WERI-Rb-1 (cell line): Measurements from ENCODE around the gene C11orf86.

Experiments
- DNase-seq: peaks from one replicate; pipeline ENCODE4 v3.0.0-alpha.2; 2020
- H3K27ac ChIP-seq: fragments of 250-450 bp; sonication (Bioruptor Pico); 2 replicates; pipeline ENCODE4 v1.5.1; 2020; ENCODE audit warnings: mild to moderate bottlenecking, moderate library complexity
- H3K27me3 ChIP-seq: fragments of 250-450 bp; sonication (Bioruptor Pico); 2 replicates; pipeline ENCODE4 v1.5.1; 2021; ENCODE audit warnings: mild to moderate bottlenecking, low read depth, moderate library complexity; ENCODE audit not compliant: insufficient read depth, severe bottlenecking
- H3K36me3 ChIP-seq: fragments of 250-450 bp; sonication (Bioruptor Pico); 2 replicates; pipeline ENCODE4 v1.5.1; 2020; ENCODE audit warnings: mild to moderate bottlenecking, moderate library complexity
- H3K4me3 ChIP-seq: 2 replicates; pipeline ENCODE4 v1.5.1; 2011; ENCODE audit warnings: low read depth, mild to moderate bottlenecking, control low read depth, low read length
- H3K9me3 ChIP-seq: fragments of 250-450 bp; sonication (Bioruptor Pico); 2 replicates; pipeline ENCODE4 v1.5.1; 2021; ENCODE audit warnings: mild to moderate bottlenecking, moderate library complexity; ENCODE audit not compliant: severe bottlenecking
- TF ChIP-seq, protein P1 (sequence below): IDR thresholded peaks from 2 replicates; pipeline ENCODE4 v1.5.1; 2011; ENCODE audit warnings: low read depth, mild to moderate bottlenecking, control low read depth, inconsistent platforms, low read length

The C11orf86 gene

DNA sequence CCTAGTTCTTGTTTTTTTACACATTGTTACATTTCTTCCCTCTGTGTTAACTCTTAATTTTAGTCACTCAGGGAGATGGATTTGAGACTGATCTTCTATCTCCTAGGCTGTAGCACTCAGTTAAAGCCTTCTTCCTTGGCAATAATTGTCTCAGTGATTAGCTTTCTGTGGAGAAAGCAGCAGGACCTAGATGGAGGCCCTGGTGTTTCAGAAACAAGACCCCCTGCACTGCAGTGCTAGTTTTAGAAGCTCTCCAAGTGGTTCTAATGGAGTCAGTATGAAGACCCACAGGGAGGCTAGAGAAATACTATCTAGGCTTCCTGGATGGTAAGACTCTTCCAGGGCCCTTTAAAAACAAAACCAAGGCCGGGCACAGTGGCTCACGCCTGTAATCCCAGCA, 12.9 kb upstream of the C11orf86 start:
- H3K27me3 ChIP-seq, result no peaks in the 10 kb centered on the region
- no peak overlapping the region for H3K4me3 ChIP-seq
- H3K9me3 ChIP-seq, result no peaks in the 10 kb centered on the region
- no peak overlapping the region for H3K27ac ChIP-seq
- no peaks in the 10 kb centered on the region for H3K36me3 ChIP-seq
- no peak for DNase-seq
- TF ChIP-seq, protein P1, sequence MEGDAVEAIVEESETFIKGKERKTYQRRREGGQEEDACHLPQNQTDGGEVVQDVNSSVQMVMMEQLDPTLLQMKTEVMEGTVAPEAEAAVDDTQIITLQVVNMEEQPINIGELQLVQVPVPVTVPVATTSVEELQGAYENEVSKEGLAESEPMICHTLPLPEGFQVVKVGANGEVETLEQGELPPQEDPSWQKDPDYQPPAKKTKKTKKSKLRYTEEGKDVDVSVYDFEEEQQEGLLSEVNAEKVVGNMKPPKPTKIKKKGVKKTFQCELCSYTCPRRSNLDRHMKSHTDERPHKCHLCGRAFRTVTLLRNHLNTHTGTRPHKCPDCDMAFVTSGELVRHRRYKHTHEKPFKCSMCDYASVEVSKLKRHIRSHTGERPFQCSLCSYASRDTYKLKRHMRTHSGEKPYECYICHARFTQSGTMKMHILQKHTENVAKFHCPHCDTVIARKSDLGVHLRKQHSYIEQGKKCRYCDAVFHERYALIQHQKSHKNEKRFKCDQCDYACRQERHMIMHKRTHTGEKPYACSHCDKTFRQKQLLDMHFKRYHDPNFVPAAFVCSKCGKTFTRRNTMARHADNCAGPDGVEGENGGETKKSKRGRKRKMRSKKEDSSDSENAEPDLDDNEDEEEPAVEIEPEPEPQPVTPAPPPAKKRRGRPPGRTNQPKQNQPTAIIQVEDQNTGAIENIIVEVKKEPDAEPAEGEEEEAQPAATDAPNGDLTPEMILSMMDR, result no peak

DNA sequence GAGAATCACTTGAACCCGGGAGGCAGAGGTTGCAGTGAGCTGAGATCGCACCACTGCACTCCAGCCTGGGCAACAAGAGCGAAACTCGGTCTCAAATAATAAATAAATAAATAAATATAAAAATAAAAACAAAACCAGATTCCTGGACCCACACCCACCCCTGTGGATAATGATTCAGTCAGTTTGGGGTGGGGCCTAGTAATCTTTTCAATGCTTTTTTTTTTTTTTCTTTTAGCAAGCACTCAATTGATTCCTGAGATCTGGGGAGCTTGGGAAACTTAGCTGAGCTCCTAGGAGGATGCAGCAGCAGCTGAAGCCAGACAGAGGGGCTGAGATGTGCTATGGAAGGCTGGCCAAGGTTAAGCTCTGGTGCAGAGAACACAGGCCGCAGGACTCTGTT, 12.3 kb upstream of the C11orf86 start:
- Histone ChIP-seq H3K27me3 (no peaks in the 10 kb centered on the region), H3K27ac (no peak overlapping the region), H3K36me3 (no peaks in the 10 kb centered on the region), H3K4me3 (no peak overlapping the region), H3K9me3 (no peaks in the 10 kb centered on the region)
- DNase-seq, result no peak
- TF ChIP-seq, protein P1, result no peak

DNA sequence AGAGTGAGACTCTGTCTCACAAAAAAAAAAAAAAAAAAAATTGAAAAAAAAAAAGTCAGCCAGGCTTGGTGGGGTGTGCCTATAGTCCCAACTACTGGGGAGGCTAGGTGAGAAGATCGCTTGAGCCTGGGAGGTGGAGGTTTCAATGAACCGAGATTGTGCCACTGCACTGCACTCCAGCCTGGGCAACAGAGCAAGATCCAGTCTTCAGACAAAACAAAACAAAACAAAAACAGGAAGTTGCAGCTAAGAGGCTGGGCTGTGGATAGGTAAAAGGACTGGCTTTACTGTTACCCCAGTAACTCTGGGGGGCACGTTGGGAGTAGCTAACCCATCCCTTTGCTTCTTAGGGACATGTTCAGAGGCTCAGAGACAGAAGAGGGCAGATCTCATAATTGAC, 10.6 kb upstream of the C11orf86 start:
- DNase-seq, result no peak
- H3K9me3 ChIP-seq, result no peaks in the 10 kb centered on the region
- H3K27ac ChIP-seq, result no peak overlapping the region
- H3K4me3 ChIP-seq, result no peak overlapping the region
- TF ChIP-seq, protein P1, result no peak
- H3K27me3 ChIP-seq, result no peaks in the 10 kb centered on the region
- no peaks in the 10 kb centered on the region for H3K36me3 ChIP-seq

DNA sequence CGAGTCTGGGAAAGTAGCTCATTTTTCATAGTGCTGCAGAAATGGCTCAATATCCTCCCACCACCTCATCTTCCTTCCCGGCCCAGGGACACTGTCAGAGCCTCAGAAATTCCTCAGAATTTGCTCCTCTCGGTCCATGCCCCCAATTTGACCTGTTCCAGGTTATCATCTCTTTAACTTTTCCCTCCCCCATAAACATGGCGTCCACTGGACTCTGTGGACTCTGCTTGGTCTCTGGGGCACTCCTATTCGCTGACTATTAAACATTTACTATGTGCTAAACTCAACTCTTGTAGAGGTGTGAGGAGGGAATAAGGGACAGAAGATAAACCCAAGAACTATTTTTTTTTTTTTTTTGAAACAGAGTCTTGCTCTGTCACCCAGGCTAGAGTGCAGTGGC, 8.8 kb upstream of the C11orf86 start:
- no peak for DNase-seq
- TF ChIP-seq, protein P1, result no peak
- Histone ChIP-seq H3K36me3 (no peaks in the 10 kb centered on the region), H3K27me3 (no peaks in the 10 kb centered on the region), H3K4me3 (no peak overlapping the region), H3K27ac (no peak overlapping the region), H3K9me3 (no peaks in the 10 kb centered on the region)

DNA sequence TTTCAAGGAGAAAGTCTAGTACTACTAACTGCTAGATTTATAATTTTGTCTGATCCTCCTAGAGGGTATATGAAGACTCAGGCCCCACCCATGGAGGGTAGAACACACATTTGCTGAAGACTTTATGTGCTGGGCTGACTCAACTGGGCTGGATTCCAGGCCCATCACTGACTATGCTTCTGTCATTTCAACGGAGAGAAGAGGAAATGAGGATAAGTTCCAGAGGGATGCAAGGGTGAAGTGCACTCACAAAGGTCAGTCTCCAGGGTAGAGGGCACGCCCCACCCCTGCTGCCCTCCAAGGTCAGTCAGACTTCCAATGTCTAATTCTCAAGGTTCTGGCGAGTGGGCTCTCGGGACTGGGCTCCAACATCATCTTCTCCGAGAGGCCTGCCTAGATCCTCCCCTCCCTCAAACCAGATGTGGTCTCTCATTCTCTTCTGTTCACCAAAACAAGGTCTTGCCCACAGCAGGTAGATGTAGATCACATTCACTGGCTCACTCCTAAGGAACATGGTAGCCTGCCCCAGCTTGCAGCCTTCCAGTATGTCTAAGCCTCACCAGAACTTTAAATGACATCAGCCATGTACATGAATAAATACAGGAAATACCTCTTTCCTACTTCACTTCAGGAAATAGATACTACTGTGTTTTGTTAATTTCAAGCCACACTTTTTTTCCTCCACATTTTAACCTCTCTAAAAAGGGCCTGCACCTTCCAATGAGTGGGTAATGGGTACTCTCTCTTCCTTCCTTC, 7.3 kb upstream of the C11orf86 start:
- DNase-seq, result no peak
- no peak overlapping the region for H3K27ac ChIP-seq

More for the DNA sequence above, 7.3 kb upstream of the C11orf86 start:
- TF ChIP-seq, protein P1, result no peak
- Histone ChIP-seq H3K9me3 (no peaks in the 10 kb centered on the region), H3K36me3 (no peaks in the 10 kb centered on the region), H3K4me3 (no peak overlapping the region), H3K27me3 (no peaks in the 10 kb centered on the region)
